ENCODE data around the gene MOXD1.
A peak's percentile ranks its signal among the peaks of the same experiment; 100 is the strongest.
"Not testable (repeated sequence)": the region's sequence is repeated elsewhere in the genome, so short reads cannot be mapped to it uniquely, and the experiment has no call there.

The MOXD1 gene

DNA sequence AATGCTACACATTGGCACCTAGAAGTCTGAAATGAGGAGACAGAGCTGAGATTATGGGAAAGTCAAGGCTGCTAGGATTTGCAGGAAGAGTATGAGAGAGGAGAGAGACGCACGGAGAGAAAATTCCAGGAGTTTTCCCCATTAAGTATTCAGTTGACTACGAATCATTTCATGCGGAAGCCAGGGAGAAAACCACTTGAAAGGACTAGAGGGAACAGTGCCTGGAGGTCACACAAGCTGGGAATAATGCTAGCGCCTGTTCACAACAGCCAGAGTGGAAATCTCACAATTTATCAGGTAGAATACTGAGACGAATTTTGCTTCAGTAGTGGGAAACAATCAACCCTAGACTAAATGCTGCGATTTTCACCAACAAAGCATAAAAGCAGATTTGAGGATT lies 118.6 kb downstream of the MOXD1 start:
- DNase-seq (ENCODE audit: low read depth in 2 of 2) = no peak

DNA sequence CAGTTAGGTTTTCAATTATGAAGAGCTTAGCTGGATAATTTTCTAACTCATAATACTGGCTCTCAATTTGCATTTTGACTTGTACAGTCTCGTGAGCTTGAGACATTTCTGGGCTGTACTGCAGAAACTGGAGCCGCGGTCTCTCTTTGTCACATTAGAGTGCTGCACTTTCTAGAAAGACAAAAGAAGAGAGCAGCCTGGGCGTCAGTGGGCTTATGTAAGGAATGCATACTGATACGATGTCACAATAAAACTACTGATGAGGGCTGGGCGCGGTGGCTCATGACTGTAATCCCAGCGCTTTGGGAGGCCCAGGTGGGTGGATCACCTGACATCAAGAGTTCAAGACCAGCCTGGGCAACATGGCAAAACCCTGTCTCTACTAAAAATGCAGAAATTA lies 120.8 kb downstream of the MOXD1 start:
- DNase-seq (ENCODE audit: low read depth in 2 of 2) = no peak

DNA sequence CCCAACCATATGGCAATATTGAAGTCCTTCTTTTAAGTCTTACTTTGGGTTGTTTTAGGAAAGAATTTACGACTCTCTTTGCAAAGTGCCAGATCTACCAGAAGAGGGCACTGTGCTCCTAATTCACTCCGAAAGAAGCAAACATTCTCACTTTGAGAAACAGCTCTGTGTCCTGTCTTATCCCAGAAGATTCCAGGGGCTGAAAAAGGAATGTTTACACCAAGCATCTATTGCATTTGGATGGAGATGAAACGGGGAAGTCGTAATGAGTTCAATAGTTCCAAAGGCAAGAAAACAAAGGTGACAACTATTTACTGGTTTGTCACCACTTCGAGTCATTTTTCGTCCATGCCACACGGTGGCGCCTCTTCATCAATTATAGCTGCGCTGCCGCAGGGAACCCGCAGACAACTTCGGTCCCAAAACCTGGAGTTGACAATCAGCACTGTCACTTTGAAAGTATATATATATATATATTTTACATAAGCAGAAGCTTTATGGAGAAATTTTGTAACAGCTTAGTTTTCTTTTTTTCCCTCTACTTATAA lies 121.6 kb downstream of the MOXD1 start:
- peak; percentile 46 to 66 for DNase-seq (ENCODE audit: low read depth in 2 of 2)

DNA sequence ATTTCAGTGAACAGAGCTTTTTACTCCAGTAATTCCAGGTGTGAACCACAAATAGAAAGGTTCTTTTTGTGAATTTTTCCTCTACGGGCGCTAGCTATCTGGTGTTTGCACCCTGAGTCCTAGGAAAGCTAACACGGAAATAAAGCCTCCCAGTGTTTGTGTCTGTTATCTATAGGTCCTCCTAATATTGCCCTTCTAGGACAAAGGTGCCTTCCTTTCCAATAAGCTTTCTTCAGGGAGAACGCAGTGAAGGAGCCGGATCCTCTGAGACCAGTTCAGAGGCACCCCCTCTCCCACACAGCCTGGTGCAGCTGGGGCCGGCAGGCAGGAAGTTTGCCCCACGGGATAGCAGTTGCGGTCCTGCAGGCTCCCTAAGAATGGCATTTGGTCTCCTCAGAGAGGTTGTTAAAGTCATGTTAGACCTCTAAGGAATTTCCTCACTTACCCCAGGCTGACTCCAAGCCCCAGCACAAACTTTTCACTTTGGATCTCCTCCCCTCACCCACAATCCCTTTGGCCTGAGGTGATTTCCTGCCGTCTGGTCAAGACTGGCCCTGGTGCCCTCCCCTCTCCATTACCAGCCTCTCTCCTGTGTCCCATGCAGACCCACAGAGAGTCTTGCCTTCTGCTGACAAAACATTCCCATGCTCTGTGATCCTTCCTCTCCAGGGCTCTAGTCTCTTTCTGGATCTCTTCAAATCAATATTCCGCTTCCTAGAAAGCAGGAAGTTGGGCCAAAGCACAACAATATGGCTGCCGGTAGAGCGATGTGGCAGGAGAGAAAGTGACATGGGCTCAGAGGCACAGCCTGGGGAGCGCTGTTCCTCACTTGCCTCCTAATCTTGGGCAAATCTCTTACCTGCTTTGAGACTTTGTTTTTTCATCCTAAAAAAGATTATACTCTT lies 126.0 kb downstream of the MOXD1 start:
- DNase-seq (ENCODE audit: low read depth in 2 of 2) = no peak

GRCh38 chr6:132272776-132273175 lies 128.5 kb downstream of the MOXD1 start:
- no peak for DNase-seq (ENCODE audit: low read depth in 2 of 2)

GRCh38 chr6:132270726-132271402 lies 130.4 kb downstream of the MOXD1 start:
- DNase-seq (ENCODE audit: low read depth in 2 of 2) = no peak

GRCh38 chr6:132268666-132269065 lies 132.6 kb downstream of the MOXD1 start:
- DNase-seq (ENCODE audit: low read depth in 2 of 2) = not testable (repeated sequence)

DNA sequence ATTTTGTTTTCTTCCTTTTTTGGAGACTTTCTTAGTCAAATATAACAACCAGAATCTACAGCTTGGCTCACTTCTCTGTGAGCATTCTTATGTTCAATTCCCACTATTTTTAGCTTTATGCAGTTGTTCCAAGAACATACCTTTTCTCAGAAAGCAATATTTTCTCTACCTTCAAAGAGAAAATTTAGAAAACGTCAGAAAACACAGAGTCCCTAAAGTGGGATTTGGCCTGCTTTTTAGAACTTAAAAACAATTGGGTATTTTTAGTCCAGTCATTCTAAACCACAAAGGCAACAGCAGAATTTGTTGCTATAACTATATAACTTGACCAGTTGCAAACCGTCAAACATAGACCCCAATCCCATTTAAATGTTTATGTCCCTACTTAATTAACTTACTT lies 133.1 kb downstream of the MOXD1 start:
- DNase-seq (ENCODE audit: low read depth in 2 of 2) = no peak

- no peak for DNase-seq (ENCODE audit: low read depth in 2 of 2)
These were observed 135.7 kb downstream of the MOXD1 start for GRCh38 chr6:132265451-132266097.

- no peak for DNase-seq (ENCODE audit: low read depth in 2 of 2)
These were observed 137.2 kb downstream of the MOXD1 start for GRCh38 chr6:132264021-132264500.

DNA sequence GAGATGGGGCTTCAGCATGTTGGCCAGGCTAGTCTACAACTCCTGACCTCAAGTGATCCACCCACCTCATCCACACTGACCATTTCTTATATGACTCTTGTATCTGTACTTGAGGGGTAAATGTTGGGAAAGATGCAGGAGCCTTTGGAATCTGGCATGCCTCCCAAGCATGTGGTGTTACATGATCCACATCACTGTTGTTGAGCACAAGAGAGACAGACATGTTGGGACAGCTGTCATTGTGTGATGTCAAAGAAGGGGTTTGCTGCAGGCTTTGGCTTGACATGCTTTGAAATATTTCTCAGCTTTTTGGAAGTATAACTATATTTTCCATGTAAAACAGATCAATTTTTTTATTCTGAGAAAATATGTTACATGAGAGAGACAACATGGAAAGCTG lies 139.9 kb downstream of the MOXD1 start:
- DNase-seq (ENCODE audit: low read depth in 2 of 2) = no peak

DNA sequence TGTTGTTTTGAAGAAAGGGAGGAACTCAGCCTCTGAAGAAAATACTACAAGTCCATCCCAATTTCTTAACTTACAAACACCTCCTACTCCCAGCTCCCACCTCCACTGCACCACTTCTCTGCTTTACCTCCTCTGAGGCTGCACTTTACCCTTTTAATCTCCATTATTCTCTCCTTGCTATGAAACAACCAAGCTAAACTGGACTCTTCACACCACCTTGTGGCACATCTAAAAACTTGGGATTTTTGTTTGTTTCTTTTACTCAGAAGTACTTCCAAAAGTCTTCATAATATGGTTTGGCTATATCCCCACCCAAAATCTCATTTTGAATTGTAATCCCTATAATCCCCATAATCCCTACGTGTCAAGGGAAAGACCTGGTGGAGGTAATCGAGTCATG lies 142.2 kb downstream of the MOXD1 start:
- no peak for DNase-seq (ENCODE audit: low read depth in 2 of 2)

DNA sequence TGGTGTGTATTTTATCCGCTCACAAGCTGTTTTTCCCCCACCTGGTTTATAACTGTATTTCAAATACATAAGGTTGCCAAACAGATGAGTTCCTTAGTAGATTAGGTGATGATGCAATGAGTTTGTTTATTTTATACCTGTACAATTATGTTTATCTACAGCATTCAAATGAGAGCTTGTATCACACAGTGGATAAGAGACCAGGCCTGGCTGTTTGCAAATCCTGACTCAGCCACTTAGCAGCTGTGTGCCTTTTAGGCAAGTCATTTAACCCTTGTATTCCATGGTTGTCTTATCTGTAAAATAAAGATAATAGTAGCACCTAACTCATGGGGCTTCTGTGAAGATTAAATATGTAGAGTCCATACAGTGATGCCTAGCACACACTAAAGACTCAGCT lies 143.7 kb downstream of the MOXD1 start:
- no peak for DNase-seq (ENCODE audit: low read depth in 2 of 2)

- DNase-seq (ENCODE audit: low read depth in 2 of 2) = no peak
These were observed 144.8 kb downstream of the MOXD1 start for GRCh38 chr6:132256457-132256856.

GRCh38 chr6:132253906-132254305 lies 147.4 kb downstream of the MOXD1 start:
- no peak for DNase-seq (ENCODE audit: low read depth in 2 of 2)

DNA sequence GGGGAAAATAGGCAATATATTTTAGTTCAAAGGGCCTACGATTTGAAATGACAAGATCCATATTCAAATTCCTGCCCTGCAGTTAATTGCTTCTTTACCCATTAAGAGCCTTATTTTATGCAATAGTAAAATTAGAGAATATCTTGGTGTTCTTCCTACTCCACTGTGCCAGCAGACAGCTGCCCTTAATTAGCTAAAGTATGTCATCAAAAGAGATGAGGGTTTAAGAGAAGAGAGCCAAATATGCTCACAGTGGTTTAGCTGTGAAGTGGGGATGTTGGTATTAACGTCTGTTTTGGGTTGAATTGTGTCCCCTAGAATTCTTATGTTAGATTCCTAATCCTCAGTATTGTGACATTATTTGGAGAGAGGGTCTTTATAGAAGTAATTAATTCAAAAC lies 148.1 kb downstream of the MOXD1 start:
- no peak for DNase-seq (ENCODE audit: low read depth in 2 of 2)

- no peak for DNase-seq (ENCODE audit: low read depth in 2 of 2)
These were observed 149.2 kb downstream of the MOXD1 start for GRCh38 chr6:132252113-132252512.

DNA sequence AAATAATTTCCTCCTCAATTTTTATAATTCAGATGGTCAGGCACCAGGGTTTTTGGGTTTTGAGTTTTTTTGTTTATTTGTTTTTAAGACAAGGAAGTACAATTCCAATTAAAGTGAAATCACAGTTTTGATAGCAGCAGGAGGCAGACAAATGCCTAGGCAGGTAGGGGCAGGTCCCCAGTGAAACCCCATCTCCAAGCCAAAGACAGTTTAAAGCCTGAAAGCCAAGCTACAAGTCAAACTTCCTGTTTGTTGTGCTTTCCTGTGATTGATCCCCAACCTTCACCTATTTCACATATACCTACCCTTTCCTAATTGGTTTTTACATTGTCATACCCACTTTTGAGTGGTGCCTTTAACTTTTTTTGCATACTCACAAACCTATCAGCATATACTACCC lies 149.6 kb downstream of the MOXD1 start:
- DNase-seq (ENCODE audit: low read depth in 2 of 2) = no peak

DNA sequence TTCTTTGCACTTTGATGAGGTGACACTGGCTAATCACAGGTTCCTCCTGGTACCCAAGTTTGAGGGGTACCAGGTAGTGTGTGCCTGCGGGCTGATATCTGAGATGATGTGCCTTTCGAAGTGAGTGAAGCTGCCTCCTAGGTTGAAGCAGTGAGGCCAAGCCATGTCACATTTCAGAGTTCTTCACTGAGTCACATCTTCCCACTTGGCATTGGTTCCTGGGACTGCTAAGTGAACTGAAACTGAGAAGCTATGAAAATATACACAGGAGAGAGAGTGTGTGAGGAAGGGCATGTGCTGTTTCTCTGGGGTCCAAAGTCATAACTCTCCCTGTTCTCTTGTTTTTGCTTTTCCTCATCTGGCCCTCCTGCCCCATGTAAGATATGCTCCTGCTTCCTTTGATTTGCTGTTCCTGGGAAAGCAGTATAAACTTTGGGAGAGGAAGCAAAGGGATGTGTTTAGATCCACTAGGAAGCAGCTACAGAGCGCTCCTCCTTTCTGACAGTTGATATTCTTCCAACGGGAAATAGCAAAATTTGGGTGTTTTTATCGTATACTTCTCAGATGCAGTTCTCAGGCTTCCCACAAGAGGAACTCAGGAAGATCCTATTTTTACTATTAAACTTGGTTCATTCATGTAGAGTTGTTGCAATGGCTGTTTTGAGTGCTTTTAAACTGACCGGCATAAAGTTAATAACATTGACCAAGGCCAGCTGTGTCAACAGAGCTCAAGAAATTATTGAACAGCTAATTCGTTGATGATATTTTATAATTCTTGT lies 153.7 kb downstream of the MOXD1 start:
- DNase-seq (ENCODE audit: low read depth in 2 of 2) = no peak

DNA sequence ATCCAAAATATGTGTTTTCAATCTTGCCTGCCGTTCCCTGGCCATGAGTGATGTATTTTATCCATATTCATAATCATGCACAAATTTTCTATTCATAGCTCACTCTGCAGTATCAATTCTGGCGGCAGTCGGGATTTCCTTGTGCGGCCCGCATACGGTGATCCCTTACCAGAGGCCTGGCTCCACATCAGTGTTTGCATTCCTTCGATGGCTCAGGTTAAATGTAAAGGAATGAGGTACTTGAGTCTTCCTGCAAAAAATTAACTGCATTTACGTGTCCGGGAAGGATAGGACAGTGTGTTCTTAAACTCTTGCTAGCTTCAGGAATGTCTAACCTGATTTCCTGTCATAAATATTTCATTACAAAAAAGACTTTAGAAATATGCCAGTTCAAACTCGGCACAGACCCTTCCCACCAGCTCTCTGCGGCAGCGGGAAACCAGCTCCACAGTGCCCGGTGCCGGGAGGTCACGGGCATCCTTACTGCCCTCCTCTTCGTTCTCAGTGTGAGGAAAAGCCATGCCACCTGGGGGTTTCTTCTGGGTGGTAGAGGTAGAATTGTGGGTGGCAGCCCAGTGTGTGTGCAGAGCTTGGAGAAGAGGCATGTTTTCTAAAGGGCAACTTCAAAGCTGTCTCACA lies 154.5 kb downstream of the MOXD1 start:
- no peak for DNase-seq (ENCODE audit: low read depth in 2 of 2)

GRCh38 chr6:132246120-132246617 lies 155.1 kb downstream of the MOXD1 start:
- DNase-seq (ENCODE audit: low read depth in 2 of 2) = no peak

Data from stimulated activated CD4-positive, alpha-beta T cell treated with anti-CD3 and anti-CD28 coated beads, Interleukin-12 subunit alpha, Interleukin-12 subunit beta, amount 100 ng/mL, for 24 hours (primary cell).